Measurements from ENCODE around the gene HAPLN3. TPM values are rescaled to one million over a fixed set of nuclear protein-coding genes. Genes with fewer than 3 reads are reported as not detected.
A peak's percentile ranks its signal among the peaks of the same experiment; 100 is the strongest.

The HAPLN3 gene
- total and polyA plus RNA-seq, 8 donors, result 0.32 to 3.7 (median 2.0) TPM

- WGBS, 2 donors, result 69 to 78% methylated on average over 4 of the region's 4 CpGs
- intact Hi-C loops (cut with DNase I), result loop anchor here in 1 of 3 donors (5.0 kb wide), 1 partner anchor 178 kb away; no protein-coding TSS in a partner anchor
Observed at GRCh38 chr15:88835119-88835518, 60.2 kb downstream of the HAPLN3 start.

GRCh38 chr15:88834211-88834812 is 61.0 kb downstream of the HAPLN3 start:
- intact Hi-C loops (cut with DNase I), result loop anchor here in 1 of 3 donors (5.0 kb wide), 1 partner anchor 177 kb away; no protein-coding TSS in a partner anchor
- Histone ChIP-seq H3K4me1 (no peaks in the 10 kb centered on the region), H3K27ac (no peak overlapping the region), H3K27me3 (no peaks in the 10 kb centered on the region), H3K9me3 (no peaks in the 10 kb centered on the region), H3K4me3 (no peak overlapping the region), H3K36me3 (no peaks in the 10 kb centered on the region)
- DNase-seq, result peak in 3 of 6 donors; percentile 3 to 70 (median 37)
- WGBS, 2 donors, result 40 to 47% methylated on average over 14 of the region's 14 CpGs
- TF ChIP-seq CTCF (IDR thresholded peaks at IDR 0.05), result peak in 2 of 4 donors; percentile 10 to 29
- peak; percentile 31 to 77 (median 73) for ATAC-seq
- no peak for FAIRE-seq

More at GRCh38 chr15:88835119-88835518, 60.2 kb downstream of the HAPLN3 start:
- no peak overlapping the region for H3K4me3 ChIP-seq
- FAIRE-seq (no peak), ATAC-seq (no peak), DNase-seq (no peak)
- no peaks in the 10 kb centered on the region for H3K4me1 ChIP-seq
- TF ChIP-seq CTCF (IDR thresholded peaks at IDR 0.05), result no peak
- H3K9me3 ChIP-seq, result no peaks in the 10 kb centered on the region
- no peak overlapping the region for H3K27ac ChIP-seq
- no peaks in the 10 kb centered on the region for H3K27me3 ChIP-seq
- H3K36me3 ChIP-seq, result no peaks in the 10 kb centered on the region

- intact Hi-C loops (cut with DNase I), result loop anchor here in 1 of 3 donors (5.0 kb wide), 1 partner anchor 176 kb away; no protein-coding TSS in a partner anchor
- FAIRE-seq, result no peak
Observed at GRCh38 chr15:88833731-88834100, 61.6 kb downstream of the HAPLN3 start.

GRCh38 chr15:88832820-88833730 is 62.3 kb downstream of the HAPLN3 start:
- FAIRE-seq (no peak), DNase-seq (no peak)

More at GRCh38 chr15:88833731-88834100, 61.6 kb downstream of the HAPLN3 start:
- H3K27me3 ChIP-seq, result no peaks in the 10 kb centered on the region
- no peaks in the 10 kb centered on the region for H3K4me1 ChIP-seq
- H3K36me3 ChIP-seq, result no peaks in the 10 kb centered on the region
- ATAC-seq, result no peak
- H3K27ac ChIP-seq, result no peak overlapping the region
- 62 to 70% methylated on average over 8 of the region's 8 CpGs for WGBS, 2 donors
- no peak for DNase-seq
- TF ChIP-seq CTCF (IDR thresholded peaks at IDR 0.05), result no peak
- H3K9me3 ChIP-seq, result no peaks in the 10 kb centered on the region
- no peak overlapping the region for H3K4me3 ChIP-seq

More at GRCh38 chr15:88832820-88833730, 62.3 kb downstream of the HAPLN3 start:
- no peak overlapping the region for H3K4me3 ChIP-seq
- H3K27me3 ChIP-seq, result no peaks in the 10 kb centered on the region
- H3K4me1 ChIP-seq, result no peaks in the 10 kb centered on the region
- H3K9me3 ChIP-seq, result no peaks in the 10 kb centered on the region
- intact Hi-C loops (cut with DNase I), result loop anchor here in 1 of 3 donors (5.0 kb wide), 1 partner anchor 176 kb away; no protein-coding TSS in a partner anchor
- WGBS, 2 donors, result 73 to 78% methylated on average over 12 of the region's 12 CpGs
- no peak overlapping the region for H3K27ac ChIP-seq
- ATAC-seq, result no peak
- H3K36me3 ChIP-seq, result no peaks in the 10 kb centered on the region
- TF ChIP-seq CTCF (IDR thresholded peaks at IDR 0.05), result no peak
